ENCODE measurements around the gene NAIF1.
"Not testable (repeated sequence)": the region's sequence is repeated elsewhere in the genome, so short reads cannot be mapped to it uniquely, and the experiment has no call there.

The NAIF1 gene

GRCh38 chr9:128057724-128058409 lies 9.3 kb downstream of the NAIF1 start:
- no peak for DNase-seq

GRCh38 chr9:128056887-128057723 lies 10.0 kb downstream of the NAIF1 start:
- DNase-seq: no peak

- DNase-seq: no peak
These were observed 11.0 kb downstream of the NAIF1 start for GRCh38 chr9:128056086-128056485.

- no peak for DNase-seq
These were observed 11.6 kb downstream of the NAIF1 start for GRCh38 chr9:128055344-128056040.

- DNase-seq: no peak
These were observed 13.0 kb downstream of the NAIF1 start for GRCh38 chr9:128054087-128054486.

- DNase-seq: peak; percentile 28 to 71
These were observed 13.6 kb downstream of the NAIF1 start for GRCh38 chr9:128053560-128053959.

GRCh38 chr9:128051932-128052709 lies 15.0 kb downstream of the NAIF1 start:
- no peak for DNase-seq

- DNase-seq: no peak
These were observed 17.3 kb downstream of the NAIF1 start for GRCh38 chr9:128049843-128050242.

- DNase-seq: no peak
These were observed 18.5 kb downstream of the NAIF1 start for GRCh38 chr9:128048663-128049062.

GRCh38 chr9:128047231-128047630 lies 19.9 kb downstream of the NAIF1 start:
- no peak for DNase-seq

- DNase-seq: no peak
These were observed 21.3 kb downstream of the NAIF1 start for GRCh38 chr9:128045831-128046230.

GRCh38 chr9:128045409-128045808 lies 21.7 kb downstream of the NAIF1 start:
- not testable (repeated sequence) for DNase-seq

- DNase-seq: no peak
These were observed 23.7 kb downstream of the NAIF1 start for GRCh38 chr9:128043467-128043868.

GRCh38 chr9:128042043-128042442 lies 25.1 kb downstream of the NAIF1 start:
- DNase-seq: no peak

- not testable (repeated sequence) for DNase-seq
These were observed 26.3 kb downstream of the NAIF1 start for GRCh38 chr9:128040783-128041182.

GRCh38 chr9:128036522-128036921 lies 30.6 kb downstream of the NAIF1 start:
- not testable (repeated sequence) for DNase-seq

GRCh38 chr9:128034821-128035652 lies 32.1 kb downstream of the NAIF1 start:
- DNase-seq: peak; percentile 79 to 85

- DNase-seq: no peak
These were observed 33.5 kb downstream of the NAIF1 start for GRCh38 chr9:128033609-128034008.

- DNase-seq: no peak
These were observed 39.4 kb downstream of the NAIF1 start for GRCh38 chr9:128027705-128028104.

- DNase-seq: peak; percentile 59 to 70
These were observed 40.2 kb downstream of the NAIF1 start for GRCh38 chr9:128026773-128027541.

- peak; percentile 90 to 91 for DNase-seq
These were observed 40.8 kb downstream of the NAIF1 start for GRCh38 chr9:128026255-128026772.
